Psoas muscle (tissue), 8 donors: ENCODE data around the gene SRP54. TPM values are rescaled to one million over a fixed set of nuclear protein-coding genes. Genes with fewer than 3 reads are reported as not detected.
"Not testable (repeated sequence)": the region's sequence is repeated elsewhere in the genome, so short reads cannot be mapped to it uniquely, and the experiment has no call there.

Source experiments
- ATAC-seq, 4 donors: fragments of 200-7000 bp; cut with Tn5 transposase; one replicate each; pipeline ENCODE4 v1.9.1; 2020; ENCODE audit warnings: moderate library complexity in 3 of 4, mild to moderate bottlenecking in 2 of 4
- DNase-seq, 2 donors: peaks; one replicate each; pipeline ENCODE4 v3.0.0-alpha.2; 2020
- H3K27ac ChIP-seq: fragments of 200-600 bp; one replicate; pipeline ENCODE4 v1.8.0; 2022
- H3K27me3 ChIP-seq, 3 donors: fragments of 200-600 bp in 1 of 3; one replicate each; pipeline versions ENCODE4 v1.6.1 to v1.8.0; 2013 to 2022; ENCODE audit warnings: low read length in 2 of 3, mild to moderate bottlenecking in 2 of 3, moderate library complexity in 1 of 3; ENCODE audit not compliant: insufficient read depth in 3 of 3
- H3K36me3 ChIP-seq, 2 donors: fragments of 200-600 bp in 1 of 2; one replicate each; pipeline versions ENCODE4 v1.6.1 to v1.8.0; 2013 to 2022; ENCODE audit warnings: low read depth in 1 of 2, mild to moderate bottlenecking in 1 of 2, moderate library complexity in 1 of 2; ENCODE audit not compliant: insufficient read depth in 1 of 2
- H3K4me1 ChIP-seq: fragments of 200-600 bp; one replicate; pipeline ENCODE4 v1.8.0; 2022
- H3K4me3 ChIP-seq: fragments of 200-600 bp; one replicate; pipeline ENCODE4 v1.8.0; 2022; ENCODE audit warnings: mild to moderate bottlenecking
- H3K9me3 ChIP-seq: fragments of 200-600 bp; one replicate; pipeline ENCODE4 v1.8.0; 2022
- WGBS, 3 donors: extraction: QIAGEN DNeasy Blood & Tissue Kit; methylation state at CpG; one replicate each; pipeline versions ENCODE4 v1.1.6 to v1.1.7; 2013; 5-methylcytosine and 5-hydroxymethylcytosine counted together
- intact Hi-C, 2 donors: fragments of 100-400 bp; cut with DNase I; formaldehyde crosslinking; loops; one replicate each; pipeline versions ENCODE4 v1.11.0 to v1.14.2; 2022
- polyA plus RNA-seq, 3 donors: library from polyadenylated mRNA; stranded (reverse); fragments of 200-250 nt; gene quantifications; one replicate each; pipeline ENCODE4 v1.2.3, GENCODE V29; 2013
- total RNA-seq, 4 donors: library from RNA; stranded (reverse); fragmentation: NEBNext Ultra II Directional in 2 of 4; extraction: Animal tissue kit (Norgen Biotek cat#: 25700) in 2 of 4; gene quantifications; one replicate each; pipeline versions ENCODE4 v1.2.1 to v1.2.4, GENCODE V29; 2021 to 2023
- TF ChIP-seq, protein P1 (sequence below): fragments of 200-600 bp; IDR thresholded peaks from one replicate; pipeline ENCODE4 v1.8.0; 2022; ENCODE audit warnings: antibody characterized with exemption
- donor health status: healthy with polysubstance abuse.
- donor health status: DM: no; HTN: no; CAD: no; lungs with moderate emphysema.
- donor health status: Bipolar disorder and iron deficiency.
- donor health status: healthy.
- donor health status: DM: yes; HTN: yes; CAD: no.
- donor health status: DM: no; HTN: no; CAD: no.
- donor health status: DM: no; HTN: no; CAD: no.
- donor health status: DM: yes; HTN: yes; CAD: no.

The SRP54 gene
- total and polyA plus RNA-seq, 7 donors, result 27.9 to 51.2 (median 35.7) TPM

DNA sequence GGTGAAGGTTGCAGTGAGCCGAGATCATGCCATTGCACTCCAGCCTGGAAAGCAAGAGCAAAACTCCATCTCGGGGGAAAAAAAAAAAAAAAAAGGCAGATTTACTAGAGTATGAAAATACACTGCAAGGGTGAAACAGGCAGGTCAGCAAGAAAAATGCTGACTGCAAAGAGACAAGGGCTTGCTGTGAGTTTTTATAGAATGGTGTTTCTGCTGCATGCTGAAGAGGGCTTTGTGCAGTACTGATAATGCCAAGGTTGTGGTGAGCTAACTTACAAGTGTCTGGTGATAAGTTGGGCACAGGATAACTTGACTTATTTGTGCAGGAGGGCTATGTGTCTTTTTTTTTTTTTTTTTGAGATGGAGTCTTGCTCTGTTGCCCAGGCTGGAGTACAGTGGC, 25.9 kb upstream of the SRP54 start:
- WGBS, 3 donors, result 62 to 96% (median 89%) methylated on average over 2 of the region's 2 CpGs
- Histone ChIP-seq H3K9me3 (no peaks in the 10 kb centered on the region), H3K27me3 (no peaks in the 10 kb centered on the region), H3K4me3 (no peak overlapping the region), H3K4me1 (no peaks in the 10 kb centered on the region), H3K27ac (no peak overlapping the region), H3K36me3 (peaks cover 0 to 9% of the 10 kb centered on the region in 2 donors)
- intact Hi-C loops, result no loop called here
- no peak for DNase-seq
- TF ChIP-seq, protein P1, sequence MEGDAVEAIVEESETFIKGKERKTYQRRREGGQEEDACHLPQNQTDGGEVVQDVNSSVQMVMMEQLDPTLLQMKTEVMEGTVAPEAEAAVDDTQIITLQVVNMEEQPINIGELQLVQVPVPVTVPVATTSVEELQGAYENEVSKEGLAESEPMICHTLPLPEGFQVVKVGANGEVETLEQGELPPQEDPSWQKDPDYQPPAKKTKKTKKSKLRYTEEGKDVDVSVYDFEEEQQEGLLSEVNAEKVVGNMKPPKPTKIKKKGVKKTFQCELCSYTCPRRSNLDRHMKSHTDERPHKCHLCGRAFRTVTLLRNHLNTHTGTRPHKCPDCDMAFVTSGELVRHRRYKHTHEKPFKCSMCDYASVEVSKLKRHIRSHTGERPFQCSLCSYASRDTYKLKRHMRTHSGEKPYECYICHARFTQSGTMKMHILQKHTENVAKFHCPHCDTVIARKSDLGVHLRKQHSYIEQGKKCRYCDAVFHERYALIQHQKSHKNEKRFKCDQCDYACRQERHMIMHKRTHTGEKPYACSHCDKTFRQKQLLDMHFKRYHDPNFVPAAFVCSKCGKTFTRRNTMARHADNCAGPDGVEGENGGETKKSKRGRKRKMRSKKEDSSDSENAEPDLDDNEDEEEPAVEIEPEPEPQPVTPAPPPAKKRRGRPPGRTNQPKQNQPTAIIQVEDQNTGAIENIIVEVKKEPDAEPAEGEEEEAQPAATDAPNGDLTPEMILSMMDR, result no peak
- no peak for ATAC-seq

DNA sequence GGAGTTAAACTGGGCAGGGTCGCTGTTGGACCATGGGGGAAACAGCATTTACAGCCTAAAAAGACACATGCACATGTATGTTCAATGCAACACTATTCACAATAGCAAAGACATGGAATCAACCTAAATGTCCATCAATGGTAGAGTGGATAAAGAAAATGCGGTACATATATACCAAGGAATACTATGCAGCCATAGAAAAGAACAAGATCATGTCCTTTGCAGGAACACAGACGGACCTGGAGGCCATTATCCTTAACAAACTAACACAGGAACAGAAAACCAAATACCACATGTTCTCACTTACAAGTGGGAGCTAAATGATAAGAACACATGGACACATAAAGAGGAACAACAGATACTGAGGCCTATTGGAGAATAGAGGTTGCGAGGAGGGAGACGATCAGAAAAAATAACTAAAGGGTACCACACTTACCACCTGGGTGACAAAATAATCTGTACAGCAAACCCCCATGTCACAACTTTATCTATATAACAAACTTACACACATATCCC, 25.0 kb upstream of the SRP54 start:
- intact Hi-C loops, result no loop called here
- Histone ChIP-seq H3K36me3 (peaks cover 0 to 3% of the 10 kb centered on the region in 2 donors), H3K4me1 (no peaks in the 10 kb centered on the region), H3K4me3 (no peak overlapping the region), H3K9me3 (no peaks in the 10 kb centered on the region), H3K27me3 (no peaks in the 10 kb centered on the region), H3K27ac (no peak overlapping the region)
- TF ChIP-seq, protein P1, result no peak
- ATAC-seq (no peak), DNase-seq (no peak)
- WGBS, 3 donors, result 96 to 99% (median 98%) methylated on average over 5 of the region's 5 CpGs

DNA sequence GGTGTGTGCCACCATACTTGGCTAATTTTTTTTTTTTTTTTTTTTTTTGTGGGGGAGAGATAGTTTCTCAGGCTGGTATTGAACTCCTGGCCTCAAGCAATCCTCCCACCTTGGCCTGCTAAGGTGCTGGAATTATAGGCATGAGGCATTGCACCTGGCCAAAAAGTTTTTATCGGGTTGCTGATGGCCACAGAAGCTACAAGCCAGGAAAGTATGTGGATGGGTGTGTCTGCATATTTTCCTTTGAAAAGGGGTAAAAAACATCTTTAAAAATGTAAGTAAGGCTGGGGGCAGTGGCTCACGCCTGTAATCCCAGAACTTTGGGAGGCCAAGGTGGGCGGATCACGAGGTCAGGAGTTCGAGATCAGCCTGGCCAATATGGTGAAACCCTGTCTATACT, 20.7 kb upstream of the SRP54 start:
- H3K4me3 ChIP-seq, ATAC-seq, DNase-seq, H3K27ac ChIP-seq, H3K4me1 ChIP-seq, H3K27me3 ChIP-seq, H3K9me3 ChIP-seq, intact Hi-C loops: not testable (repeated sequence)
- peaks cover 0 to 29% of the 10 kb centered on the region in 2 donors for H3K36me3 ChIP-seq
- WGBS, 3 donors, result 92 to 97% (median 96%) methylated on average over 5 of the region's 5 CpGs

DNA sequence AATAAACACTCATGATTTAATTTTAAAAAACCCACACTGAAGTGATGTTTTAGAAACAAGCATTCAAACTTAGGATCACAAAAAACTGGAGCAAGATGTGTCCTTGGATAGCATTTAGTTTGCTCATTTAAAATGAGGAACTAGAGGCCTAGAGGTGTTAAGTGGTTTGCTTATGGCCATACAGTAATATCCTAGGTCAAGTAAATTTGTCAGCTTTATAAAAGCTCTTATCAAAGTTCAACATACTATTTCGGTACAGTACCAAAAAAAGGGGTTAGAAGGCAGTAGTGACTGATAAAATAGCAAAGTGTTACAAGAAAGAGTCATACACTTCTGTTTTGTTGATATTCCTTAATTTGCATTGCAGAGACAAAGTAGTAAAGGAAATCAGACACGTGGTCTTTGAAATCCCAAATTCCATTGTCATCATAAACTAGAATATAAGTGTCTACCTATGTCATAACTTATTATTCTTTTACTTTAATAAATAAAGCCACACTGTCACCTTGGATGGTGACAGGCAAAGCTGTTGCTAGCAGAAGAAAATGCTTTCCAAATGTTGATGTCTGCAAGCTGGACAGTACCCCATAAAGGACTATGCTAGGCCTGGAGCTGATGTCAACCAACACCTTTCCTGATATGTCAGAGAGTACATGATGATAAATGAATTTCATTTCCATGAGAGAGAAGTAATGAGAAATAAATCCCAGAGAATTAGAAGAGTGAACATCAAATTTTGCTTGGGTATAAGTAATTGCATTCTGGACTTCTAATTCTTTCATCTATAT, 17.6 kb upstream of the SRP54 start:
- DNase-seq, result no peak
- no peaks in the 10 kb centered on the region for H3K9me3 ChIP-seq
- ATAC-seq, result no peak
- H3K27ac ChIP-seq, result no peak overlapping the region
- 86 to 92% (median 88%) methylated on average over 2 of the region's 2 CpGs for WGBS, 3 donors
- peaks cover 0 to 42% of the 10 kb centered on the region in 2 donors for H3K36me3 ChIP-seq
- H3K4me3 ChIP-seq, result no peak overlapping the region
- TF ChIP-seq, protein P1, result no peak
- intact Hi-C loops, result no loop called here
- no peaks in the 10 kb centered on the region for H3K27me3 ChIP-seq
- no peaks in the 10 kb centered on the region for H3K4me1 ChIP-seq

DNA sequence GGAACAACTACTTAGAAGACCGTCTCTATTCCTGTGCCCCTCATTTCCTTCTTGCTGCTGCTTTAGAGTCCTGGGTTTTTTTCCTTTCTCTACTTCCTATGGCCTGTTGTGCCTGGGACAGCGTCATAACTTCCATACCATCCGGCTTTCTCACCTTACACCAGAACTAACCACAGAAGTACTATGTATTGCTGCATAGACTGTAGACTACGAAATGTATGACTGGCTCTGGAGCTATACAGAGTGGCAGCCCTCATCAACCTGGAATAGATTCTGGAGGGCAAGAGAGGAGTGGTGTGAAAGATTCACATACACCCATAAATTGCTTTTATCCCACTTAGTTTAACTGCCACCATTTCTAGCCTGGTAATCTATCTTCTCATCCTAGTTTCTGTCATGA, 16.9 kb upstream of the SRP54 start:
- peaks cover 0 to 42% of the 10 kb centered on the region in 2 donors for H3K36me3 ChIP-seq
- ATAC-seq (no peak), DNase-seq (no peak)
- TF ChIP-seq, protein P1, result no peak
- WGBS, 3 donors, result 78 to 84% (median 83%) methylated on average over 4 of the region's 4 CpGs
- H3K27me3 ChIP-seq, result no peaks in the 10 kb centered on the region
- H3K4me1 ChIP-seq, result no peaks in the 10 kb centered on the region
- no peak overlapping the region for H3K4me3 ChIP-seq
- no peaks in the 10 kb centered on the region for H3K9me3 ChIP-seq
- no peak overlapping the region for H3K27ac ChIP-seq
- intact Hi-C loops, result no loop called here
